ENCODE results near the gene FH. TPM values are rescaled to one million over a fixed set of nuclear protein-coding genes. Genes with fewer than 3 reads are reported as not detected.

Gene FH
- total RNA-seq, 2 donors from 2014 or later, result 132 to 138 TPM

GRCh38 chr1:241499910-241500309 is 19.6 kb downstream of the FH start:
- H3K36me3 ChIP-seq, result no peaks in the 10 kb centered on the region
- no peak overlapping the region for H3K9ac ChIP-seq (ENCODE audit: low read depth in 2 of 2, low read length in 2 of 2)
- H3K4me3 ChIP-seq, result no peak overlapping the region
- TF ChIP-seq CTCF (IDR thresholded peaks at IDR 0.05), result no peak
- no peak for DNase-seq
- H3K27me3 ChIP-seq, result no peaks in the 10 kb centered on the region
- intact Hi-C loops (cut with DNase I), result loop anchor here (5.0 to 10.0 kb wide), 2 partner anchors 615 to 768 kb away; no protein-coding TSS in a partner anchor
- no peaks in the 10 kb centered on the region for H3K9me3 ChIP-seq
- H3K4me1 ChIP-seq, result no peaks in the 10 kb centered on the region
- no peak overlapping the region for H3K27ac ChIP-seq

DNA sequence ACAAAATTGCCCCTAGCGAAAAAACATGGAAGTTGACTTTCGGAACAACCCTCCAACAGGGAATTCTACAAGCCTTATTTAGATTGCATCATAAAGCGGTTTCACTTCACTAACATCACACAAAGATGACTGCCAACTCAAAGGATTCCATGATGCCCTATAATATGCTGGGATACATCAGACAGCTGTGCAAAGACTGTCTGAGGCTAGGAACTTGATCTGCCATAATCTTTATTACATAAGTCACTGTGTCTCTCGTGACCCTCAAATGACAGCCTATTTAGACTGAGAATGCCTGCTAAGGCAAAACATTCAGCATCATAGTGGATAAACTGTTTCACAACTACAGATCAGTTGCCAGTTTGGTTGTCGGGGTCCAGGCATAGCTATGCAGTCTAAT is 23.8 kb downstream of the FH start:
- no peaks in the 10 kb centered on the region for H3K4me1 ChIP-seq
- H3K36me3 ChIP-seq, result no peaks in the 10 kb centered on the region
- H3K4me3 ChIP-seq, result no peak overlapping the region
- H3K9me3 ChIP-seq, result no peaks in the 10 kb centered on the region
- DNase-seq, result no peak
- no peak overlapping the region for H3K27ac ChIP-seq
- no peak overlapping the region for H3K9ac ChIP-seq (ENCODE audit: low read depth in 2 of 2, low read length in 2 of 2)
- intact Hi-C loops (cut with DNase I), result loop anchor here (5.0 to 10.0 kb wide), 2 partner anchors 611 to 763 kb away; no protein-coding TSS in a partner anchor
- no peak for TF ChIP-seq CTCF (IDR thresholded peaks at IDR 0.05)
- no peaks in the 10 kb centered on the region for H3K27me3 ChIP-seq

- no peaks in the 10 kb centered on the region for H3K36me3 ChIP-seq
- H3K4me3 ChIP-seq, result no peak overlapping the region
- intact Hi-C loops (cut with DNase I), result loop anchor here (10.0 kb wide), 1 partner anchor 524 kb away; no protein-coding TSS in a partner anchor
- H3K4me1 ChIP-seq, result no peaks in the 10 kb centered on the region
- TF ChIP-seq CTCF (IDR thresholded peaks at IDR 0.05), result no peak
- no peak overlapping the region for H3K9ac ChIP-seq (ENCODE audit: low read depth in 2 of 2, low read length in 2 of 2)
- H3K27me3 ChIP-seq, result no peaks in the 10 kb centered on the region
- no peaks in the 10 kb centered on the region for H3K9me3 ChIP-seq
- no peak for DNase-seq
- no peak overlapping the region for H3K27ac ChIP-seq
These were observed 30.8 kb downstream of the FH start for GRCh38 chr1:241488739-241489138.

DNA sequence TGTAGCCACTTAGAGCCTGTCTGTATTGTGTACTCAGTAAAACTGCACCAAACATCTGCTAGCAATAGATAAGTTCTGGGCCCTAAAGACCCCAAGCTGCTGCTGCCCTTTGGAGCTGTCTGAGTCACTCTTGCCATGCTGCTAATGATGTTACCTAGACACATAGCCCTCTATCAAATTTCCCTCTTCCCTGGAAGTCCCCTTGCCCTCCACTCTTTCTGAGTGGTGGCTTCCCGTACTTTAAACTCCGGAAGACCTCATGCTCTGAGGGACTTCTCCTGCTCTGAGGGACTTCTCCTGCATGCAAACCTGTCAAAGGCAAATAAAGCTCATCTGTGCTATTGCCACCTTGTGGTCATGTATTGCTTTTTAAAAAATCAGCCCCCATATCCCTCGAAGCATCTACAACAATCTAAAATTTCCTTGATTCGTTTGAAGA is 34.0 kb downstream of the FH start:
- Histone ChIP-seq H3K27me3 (no peaks in the 10 kb centered on the region), H3K9me3 (no peaks in the 10 kb centered on the region), H3K4me3 (no peak overlapping the region), H3K27ac (no peak overlapping the region), H3K9ac (ENCODE audit: low read depth in 2 of 2, low read length in 2 of 2) (no peak overlapping the region), H3K36me3 (no peaks in the 10 kb centered on the region), H3K4me1 (no peaks in the 10 kb centered on the region)
- peak; percentile 15 for TF ChIP-seq CTCF (IDR thresholded peaks at IDR 0.05)
- DNase-seq, result no peak
- intact Hi-C loops (cut with DNase I), result loop anchor here (10.0 kb wide), 1 partner anchor 521 kb away; no protein-coding TSS in a partner anchor

GRCh38 chr1:241485145-241485544 is 34.4 kb downstream of the FH start:
- intact Hi-C loops (cut with DNase I), result loop anchor here (10.0 kb wide), 1 partner anchor 520 kb away; no protein-coding TSS in a partner anchor
- H3K27ac ChIP-seq, result no peak overlapping the region

More at GRCh38 chr1:241485145-241485544, 34.4 kb downstream of the FH start:
- no peaks in the 10 kb centered on the region for H3K27me3 ChIP-seq
- no peak for TF ChIP-seq CTCF (IDR thresholded peaks at IDR 0.05)
- no peak overlapping the region for H3K4me3 ChIP-seq
- H3K4me1 ChIP-seq, result no peaks in the 10 kb centered on the region
- no peaks in the 10 kb centered on the region for H3K36me3 ChIP-seq
- H3K9ac ChIP-seq (ENCODE audit: low read depth in 2 of 2, low read length in 2 of 2), result no peak overlapping the region
- no peak for DNase-seq
- no peaks in the 10 kb centered on the region for H3K9me3 ChIP-seq
